NCI-H345 (cell line): ENCODE data around the gene BNIP2.

Experiments
- DNase-seq: peaks from one replicate; lab custom pipeline; 2025; lab: John Stamatoyannopoulos, UW

BNIP2 gene

DNA sequence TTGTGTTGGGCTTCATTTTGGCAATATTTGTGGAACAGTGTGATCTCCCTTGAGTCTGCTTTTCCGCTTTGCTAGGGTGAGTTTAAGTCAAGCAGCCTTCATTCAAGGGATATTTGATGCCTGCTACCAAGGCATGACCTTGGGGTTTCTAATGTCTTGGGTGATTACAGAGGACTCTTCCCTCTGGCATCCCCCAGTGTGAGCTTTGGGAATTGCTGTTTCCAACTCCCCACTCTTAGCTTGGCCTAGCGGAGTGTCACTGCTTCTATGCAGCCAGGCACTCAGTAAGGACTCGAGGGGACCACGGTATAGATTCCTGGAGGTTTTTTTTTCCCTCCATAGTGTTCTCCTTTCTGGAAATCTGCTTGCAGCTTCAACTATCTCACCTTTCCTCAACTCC, 56.4 kb downstream of the BNIP2 start:
- no peak for DNase-seq

DNA sequence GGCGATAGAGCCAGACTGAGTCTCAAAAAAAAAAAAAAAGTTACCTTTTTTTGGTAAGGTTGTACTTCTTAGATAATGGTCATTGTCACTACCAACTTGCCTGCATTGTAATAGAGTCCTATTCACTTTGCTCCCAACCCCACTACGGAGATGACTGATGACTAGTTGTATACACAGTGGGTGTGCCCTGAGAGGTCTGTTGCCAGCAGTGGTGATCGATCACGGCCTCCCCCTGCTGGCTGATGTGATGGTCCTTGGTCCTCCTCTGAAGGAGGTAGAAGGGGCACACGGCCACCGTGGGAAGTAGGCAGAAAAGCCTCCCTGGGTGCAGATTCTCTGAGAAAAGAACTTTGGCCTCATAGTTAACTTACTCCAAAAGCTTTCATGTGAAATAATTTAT, 66.8 kb downstream of the BNIP2 start:
- DNase-seq = no peak

DNA sequence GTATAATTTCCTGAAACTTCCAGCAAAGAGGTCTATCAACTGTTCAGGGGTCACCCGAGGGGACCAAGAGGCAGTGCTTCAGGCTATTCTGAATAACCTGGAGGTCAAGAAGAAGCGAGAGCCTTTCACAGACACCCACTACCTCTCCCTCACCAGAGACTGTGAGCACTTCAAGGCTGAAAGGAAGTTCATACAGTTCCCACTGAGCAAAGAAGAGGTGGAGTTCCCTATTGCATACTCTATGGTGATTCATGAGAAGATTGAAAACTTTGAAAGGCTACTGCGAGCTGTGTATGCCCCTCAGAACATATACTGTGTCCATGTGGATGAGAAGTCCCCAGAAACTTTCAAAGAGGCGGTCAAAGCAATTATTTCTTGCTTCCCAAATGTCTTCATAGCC, 70.7 kb downstream of the BNIP2 start:
- DNase-seq = no peak

DNA sequence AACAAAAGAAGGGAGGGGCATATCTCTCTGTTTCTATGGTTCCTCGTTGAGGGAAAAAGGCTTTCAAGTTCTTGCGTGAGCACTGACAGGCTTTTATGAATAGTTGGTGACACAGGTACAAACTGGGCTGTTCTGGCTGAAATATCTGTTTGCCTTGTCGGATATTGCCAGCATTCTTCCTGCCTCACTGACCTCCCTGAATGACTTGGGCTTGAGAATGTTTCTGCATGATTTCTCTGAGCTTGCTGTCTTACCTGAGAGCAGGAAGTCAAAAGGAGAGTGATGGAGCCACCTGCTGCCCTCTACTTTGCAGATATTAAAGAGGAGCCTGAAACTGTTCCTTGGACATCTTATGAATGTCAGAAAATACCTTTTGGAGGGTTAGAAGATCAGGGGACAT, 72.7 kb downstream of the BNIP2 start:
- peak; percentile 23 for DNase-seq

DNA sequence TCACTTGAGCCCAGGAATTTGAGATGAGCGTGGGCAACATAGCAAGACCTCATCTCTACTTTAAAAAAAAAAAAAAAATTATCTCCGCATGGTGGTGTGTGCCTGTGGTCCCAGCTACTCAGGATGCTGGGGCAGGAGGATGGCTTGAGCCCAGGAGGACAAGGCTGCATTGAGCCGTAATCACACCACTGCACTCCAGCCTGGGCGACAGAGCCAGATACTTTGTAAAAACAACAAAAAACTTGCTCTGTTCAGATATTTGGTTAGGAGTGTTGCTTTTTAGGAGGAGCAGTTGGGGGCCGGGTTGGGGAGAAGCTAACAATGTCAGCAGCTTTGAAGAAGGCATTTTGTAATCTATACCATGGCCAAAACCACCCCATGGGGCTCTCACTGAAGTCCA, 73.5 kb downstream of the BNIP2 start:
- no peak for DNase-seq

DNA sequence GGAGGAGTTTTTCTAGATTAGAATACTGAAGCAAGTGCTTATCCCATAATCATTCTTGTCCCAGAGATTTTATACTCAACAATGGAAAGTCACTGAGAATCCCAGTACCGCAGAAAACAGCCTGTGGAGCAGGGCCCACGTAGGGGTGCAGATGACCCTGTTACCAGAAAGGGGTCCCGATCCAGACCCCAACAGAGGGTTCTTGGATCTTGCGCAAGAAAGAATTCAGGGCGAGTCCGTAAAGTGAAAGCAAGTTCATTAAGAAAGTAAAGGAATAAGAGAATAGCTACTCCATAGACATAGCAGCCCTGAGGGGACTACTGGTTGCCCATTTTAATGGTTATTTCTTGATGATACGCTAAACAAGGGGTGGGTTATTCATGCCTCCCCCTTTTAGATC, 75.0 kb downstream of the BNIP2 start:
- no peak for DNase-seq

DNA sequence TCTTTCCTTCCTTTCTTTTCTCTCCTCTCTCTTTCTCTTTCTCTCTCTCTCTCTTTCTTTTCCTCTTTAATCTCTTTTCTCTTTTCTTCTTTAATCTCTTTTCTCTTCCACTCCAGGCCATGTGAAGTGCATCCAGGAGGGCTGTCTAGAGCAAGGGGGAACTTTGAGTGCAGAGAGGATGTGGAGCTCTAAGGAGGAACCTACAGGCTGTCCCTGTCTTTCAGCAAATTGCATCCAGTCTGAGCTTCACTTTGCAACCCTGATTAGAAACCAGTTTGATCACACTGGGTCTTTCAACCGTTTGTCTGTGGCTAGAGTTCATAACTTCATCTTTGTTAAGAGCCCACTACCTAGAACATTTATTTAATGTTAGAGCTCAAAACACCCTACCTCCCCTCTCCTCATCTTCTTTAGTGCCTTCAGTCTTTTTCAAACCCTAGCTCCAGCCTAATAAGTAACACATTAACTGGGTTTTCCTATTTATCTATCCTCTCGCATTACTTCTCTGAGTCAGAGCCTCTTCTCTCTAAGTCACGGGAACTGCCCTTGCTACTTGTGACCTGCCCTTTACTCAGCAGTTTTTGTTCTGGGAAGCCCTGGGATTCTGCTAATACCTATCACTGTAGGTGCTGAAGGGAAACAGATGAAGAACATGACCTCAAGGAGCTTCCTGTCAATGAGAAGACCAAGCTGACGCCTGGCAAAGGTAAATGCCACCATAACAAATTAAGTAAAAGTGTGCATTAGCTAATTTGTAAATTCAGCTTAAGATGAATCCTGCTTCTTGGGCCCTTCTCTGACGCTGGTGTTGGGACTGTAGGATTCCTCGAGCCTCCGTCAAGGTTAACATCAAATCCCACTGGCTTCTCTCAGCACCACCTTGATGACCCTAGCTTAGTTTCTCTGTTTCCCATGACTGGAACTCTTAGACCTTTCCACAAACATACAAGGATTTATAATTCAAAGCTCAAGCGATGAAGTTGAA, 77.6 kb downstream of the BNIP2 start, which contains the start of gene GCNT3:
TSS of gene GCNT3 (plus strand) at position 508 of the 985 bp plus-strand sequence. CDS start 6,456 bp downstream, outside the sequence.
- no peak for DNase-seq

DNA sequence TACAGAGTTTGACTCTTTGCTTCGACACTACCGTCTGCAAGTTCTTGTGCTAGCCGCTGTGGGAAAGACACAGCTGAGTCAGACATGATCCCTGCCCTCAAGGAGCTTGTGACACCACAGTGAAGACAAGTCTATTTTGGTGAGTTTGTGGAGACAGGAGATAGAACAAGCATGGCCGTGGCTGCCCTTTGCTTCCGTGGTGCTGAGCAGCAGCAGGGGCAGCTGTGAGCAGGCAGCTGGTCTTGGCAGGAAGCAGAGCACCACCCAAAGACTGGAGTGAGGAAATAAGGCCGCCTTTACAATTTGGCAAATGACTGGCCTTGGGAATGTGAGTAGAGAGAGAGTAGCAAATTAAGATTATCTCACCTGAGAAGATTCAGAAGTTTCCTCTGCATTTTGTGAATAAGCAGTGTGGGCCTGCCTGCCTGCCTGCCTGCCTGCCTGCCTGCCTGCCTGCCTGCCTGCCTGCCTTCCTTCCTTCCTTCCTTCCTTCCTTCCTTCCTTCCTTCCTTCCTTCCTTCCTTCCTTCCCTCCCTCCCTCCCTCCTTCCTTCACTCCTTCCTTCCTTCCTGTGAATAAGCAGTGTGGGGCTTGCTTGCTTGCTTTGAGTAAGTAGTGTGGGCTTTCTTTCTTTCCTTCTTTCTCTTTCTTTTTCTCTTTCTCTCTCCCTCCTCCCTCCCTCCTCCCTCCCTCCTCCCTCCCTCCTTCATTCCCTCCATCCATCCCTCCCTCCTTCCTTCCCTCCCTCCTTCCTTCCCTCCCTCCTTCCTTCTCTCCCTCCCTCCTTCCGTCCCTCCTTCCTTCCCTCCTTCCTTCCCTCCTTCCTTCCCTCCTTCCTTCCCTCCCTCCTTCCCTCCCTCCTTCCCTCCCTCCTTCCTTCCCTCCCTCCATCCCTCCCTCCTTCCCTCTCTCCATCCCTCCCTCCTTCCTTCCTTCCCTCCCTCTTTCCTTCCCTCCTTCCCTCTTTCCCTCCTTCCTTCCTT, 79.1 kb downstream of the BNIP2 start:
- DNase-seq = no peak
